SH-SY5Y (cell line): ENCODE data around the gene LMF1.

Experiments used
- GATA2 ChIP-seq: IDR thresholded peaks from 2 replicates; pipeline ENCODE4 v1.6.1; 2011; ENCODE audit warnings: mild to moderate bottlenecking, low read depth, low read length
- GATA3 ChIP-seq: IDR thresholded peaks from 2 replicates; pipeline ENCODE4 v1.6.1; 2011; ENCODE audit warnings: low read depth, mild to moderate bottlenecking, low read length, moderate library complexity

LMF1 gene

GRCh38 chr16:991773-992172 is 21.0 kb upstream of the LMF1 start:
- no peak for TF ChIP-seq GATA2

GRCh38 chr16:991345-991744 is 20.6 kb upstream of the LMF1 start:
- TF ChIP-seq GATA3 (no peak), GATA2 (no peak)

GRCh38 chr16:990516-991291 is 19.9 kb upstream of the LMF1 start:
- no peak for TF ChIP-seq GATA2
- no peak for TF ChIP-seq GATA3

- TF ChIP-seq GATA2 (no peak), GATA3 (no peak)
These were observed 18.6 kb upstream of the LMF1 start for GRCh38 chr16:989354-989814.

DNA sequence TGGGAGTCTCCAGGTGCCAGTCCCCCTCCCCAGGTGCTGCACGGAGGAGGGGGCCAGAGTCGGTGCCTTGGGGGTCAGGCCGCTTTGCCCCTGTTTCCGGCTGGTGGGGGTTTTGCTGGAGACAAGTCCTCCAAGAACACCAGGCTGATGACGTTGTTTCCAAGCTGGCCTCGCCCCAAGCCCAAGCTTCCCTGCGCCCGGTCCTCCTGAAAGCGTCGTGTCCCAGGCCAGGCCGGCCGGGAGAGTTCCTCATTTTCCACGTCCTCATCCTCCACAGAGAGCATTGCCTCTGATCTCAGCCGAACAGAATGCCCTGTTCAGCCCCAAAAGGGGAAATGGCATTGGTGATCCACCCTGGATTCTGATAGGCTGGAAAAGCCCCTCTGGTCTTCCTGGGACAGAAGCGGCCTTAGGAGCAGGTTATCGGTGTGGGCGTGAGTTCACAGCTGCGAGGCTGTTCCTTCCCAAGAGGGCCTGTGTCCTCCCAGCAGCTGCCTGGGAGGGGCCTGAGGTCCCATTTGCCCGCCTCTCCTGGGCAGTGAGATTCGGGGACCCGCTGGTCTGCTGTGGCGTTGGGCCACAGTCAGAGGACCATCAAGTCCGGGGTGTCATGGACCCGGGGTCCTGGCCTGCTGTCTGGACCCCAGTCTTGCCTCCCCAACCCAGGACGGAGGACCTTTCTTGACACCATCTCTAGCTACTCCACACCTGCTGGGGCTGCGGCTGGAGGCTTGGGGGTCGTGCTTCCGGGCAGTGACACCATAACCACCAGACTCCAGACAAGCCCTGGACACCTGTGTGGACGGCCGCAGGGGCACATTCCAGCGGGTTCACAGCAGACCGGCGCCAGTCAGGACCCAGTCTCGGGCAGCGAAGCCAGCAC is 17.9 kb upstream of the LMF1 start:
- TF ChIP-seq GATA3, result no peak
- no peak for TF ChIP-seq GATA2

- TF ChIP-seq GATA3 (no peak), GATA2 (no peak)
These were observed 17.1 kb upstream of the LMF1 start for GRCh38 chr16:987906-988305.

- no peak for TF ChIP-seq GATA3
- no peak for TF ChIP-seq GATA2
These were observed 16.3 kb upstream of the LMF1 start for GRCh38 chr16:986925-987582.

- TF ChIP-seq GATA2 (no peak), GATA3 (no peak)
These were observed 15.6 kb upstream of the LMF1 start for GRCh38 chr16:986411-986810.

DNA sequence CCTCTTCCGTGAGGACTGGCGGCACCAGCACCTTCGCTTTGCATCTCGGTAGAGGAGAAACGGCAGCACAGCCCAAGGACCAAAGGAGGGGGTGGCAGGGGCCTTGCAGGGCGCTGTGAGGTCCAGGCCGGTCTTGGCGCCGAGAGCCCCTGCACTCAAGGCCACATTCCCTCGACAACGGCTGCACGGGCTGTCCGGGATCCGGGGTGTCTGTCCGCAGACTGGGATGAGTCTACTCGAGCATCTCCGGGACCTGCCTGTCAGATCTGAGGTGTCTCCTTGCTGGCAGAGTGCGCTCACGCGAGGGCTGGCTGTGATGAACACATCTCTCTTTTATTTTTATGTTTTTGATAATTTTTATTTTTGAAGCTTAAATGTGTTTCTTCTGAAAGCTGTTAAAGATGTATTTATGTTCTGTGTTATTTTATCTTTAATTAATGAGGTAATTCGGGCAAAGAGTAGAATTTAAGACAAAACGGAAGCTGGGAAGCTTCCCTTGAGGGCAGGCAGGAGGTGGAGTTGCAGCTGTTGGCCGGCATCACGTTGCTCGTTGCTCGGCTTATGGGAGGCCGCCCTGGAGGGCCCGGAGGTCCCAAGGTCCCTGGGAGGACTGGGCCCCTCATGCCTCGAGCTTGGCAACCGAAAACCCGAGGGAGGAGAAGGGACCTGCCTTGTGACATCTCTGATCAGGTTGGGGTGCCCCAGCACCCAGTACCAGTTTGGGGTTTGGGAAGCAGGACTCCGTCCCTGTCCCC is 15.0 kb upstream of the LMF1 start:
- TF ChIP-seq GATA2, result no peak
- no peak for TF ChIP-seq GATA3

- no peak for TF ChIP-seq GATA3
- TF ChIP-seq GATA2, result no peak
These were observed 14.2 kb upstream of the LMF1 start for GRCh38 chr16:984736-985636.

GRCh38 chr16:984121-984694 is 13.4 kb upstream of the LMF1 start:
- no peak for TF ChIP-seq GATA3
- no peak for TF ChIP-seq GATA2

DNA sequence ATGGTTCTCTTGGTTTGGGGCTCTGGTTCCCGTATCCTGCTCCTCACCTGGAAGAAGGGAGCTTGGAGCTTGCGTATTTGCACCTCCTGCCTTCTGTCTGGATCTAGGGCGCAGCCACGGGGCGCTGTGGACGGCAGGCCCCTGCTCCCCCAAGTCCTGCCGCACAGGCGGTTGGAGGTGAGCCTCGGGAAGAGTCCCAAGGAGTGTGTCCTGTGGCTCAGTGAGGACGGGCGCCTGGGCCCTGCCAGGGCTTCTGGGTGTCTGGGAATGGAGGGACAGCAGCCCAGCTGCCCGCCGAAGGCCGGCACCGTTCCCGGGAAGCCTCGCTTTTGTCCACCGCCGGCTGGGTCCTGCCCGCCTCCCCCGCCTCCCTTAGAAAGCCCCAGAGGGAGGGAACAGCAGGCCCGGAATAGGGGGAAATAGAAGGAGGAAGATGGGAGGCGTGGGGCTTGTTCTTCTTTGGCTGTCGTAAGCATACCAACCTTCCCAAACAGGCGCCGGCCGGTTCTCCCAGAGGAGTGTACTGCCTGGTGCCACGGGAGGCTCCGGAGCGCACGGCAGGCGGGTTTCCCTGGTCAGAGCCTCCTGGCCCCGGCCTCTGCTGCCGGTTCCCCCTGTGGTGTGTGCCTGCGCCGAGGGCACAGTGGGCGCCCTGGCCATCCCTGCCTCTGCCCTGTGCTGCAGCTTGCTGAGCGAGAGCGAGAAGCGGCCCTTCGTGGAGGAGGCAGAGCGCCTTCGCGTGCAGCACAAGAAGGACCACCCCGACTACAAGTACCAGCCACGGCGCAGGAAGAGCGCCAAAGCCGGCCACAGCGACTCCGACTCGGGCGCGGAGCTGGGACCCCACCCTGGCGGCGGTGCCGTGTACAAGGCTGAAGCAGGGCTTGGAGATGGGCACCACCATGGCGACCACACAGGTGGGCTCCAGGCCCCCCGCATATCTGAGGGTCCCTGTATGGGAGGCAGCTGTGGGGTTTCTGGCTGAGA is 12.6 kb upstream of the LMF1 start:
- no peak for TF ChIP-seq GATA2
- TF ChIP-seq GATA3, result no peak
